ENCODE results near the gene DDX50.

DNA sequence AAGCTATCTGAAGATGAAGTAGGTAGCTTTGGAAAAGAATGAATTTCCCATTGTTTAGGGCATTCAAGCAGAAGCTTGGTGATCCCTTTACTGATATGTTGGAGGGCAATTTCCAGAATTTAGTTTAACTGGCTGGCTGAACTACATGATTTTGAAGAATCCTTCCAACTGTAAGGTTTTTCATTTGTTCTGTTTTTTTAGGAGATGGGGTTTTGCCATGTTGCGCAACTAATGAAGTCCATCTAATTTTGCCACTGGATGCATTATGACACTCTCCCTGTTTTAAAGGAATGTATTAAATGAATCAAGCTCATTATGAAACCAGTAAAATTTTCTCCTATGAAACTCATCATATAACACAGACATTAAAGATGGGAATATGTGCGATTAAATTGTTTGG is 6.1 kb upstream of the DDX50 start:
- TF ChIP-seq, protein P1, sequence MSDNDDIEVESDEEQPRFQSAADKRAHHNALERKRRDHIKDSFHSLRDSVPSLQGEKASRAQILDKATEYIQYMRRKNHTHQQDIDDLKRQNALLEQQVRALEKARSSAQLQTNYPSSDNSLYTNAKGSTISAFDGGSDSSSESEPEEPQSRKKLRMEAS (IDR thresholded peaks at IDR 0.05), result no peak
- no peak for TF ChIP-seq ZBTB7A (IDR thresholded peaks at IDR 0.05; ENCODE audit: low read depth)
- TF ChIP-seq, protein P2, sequence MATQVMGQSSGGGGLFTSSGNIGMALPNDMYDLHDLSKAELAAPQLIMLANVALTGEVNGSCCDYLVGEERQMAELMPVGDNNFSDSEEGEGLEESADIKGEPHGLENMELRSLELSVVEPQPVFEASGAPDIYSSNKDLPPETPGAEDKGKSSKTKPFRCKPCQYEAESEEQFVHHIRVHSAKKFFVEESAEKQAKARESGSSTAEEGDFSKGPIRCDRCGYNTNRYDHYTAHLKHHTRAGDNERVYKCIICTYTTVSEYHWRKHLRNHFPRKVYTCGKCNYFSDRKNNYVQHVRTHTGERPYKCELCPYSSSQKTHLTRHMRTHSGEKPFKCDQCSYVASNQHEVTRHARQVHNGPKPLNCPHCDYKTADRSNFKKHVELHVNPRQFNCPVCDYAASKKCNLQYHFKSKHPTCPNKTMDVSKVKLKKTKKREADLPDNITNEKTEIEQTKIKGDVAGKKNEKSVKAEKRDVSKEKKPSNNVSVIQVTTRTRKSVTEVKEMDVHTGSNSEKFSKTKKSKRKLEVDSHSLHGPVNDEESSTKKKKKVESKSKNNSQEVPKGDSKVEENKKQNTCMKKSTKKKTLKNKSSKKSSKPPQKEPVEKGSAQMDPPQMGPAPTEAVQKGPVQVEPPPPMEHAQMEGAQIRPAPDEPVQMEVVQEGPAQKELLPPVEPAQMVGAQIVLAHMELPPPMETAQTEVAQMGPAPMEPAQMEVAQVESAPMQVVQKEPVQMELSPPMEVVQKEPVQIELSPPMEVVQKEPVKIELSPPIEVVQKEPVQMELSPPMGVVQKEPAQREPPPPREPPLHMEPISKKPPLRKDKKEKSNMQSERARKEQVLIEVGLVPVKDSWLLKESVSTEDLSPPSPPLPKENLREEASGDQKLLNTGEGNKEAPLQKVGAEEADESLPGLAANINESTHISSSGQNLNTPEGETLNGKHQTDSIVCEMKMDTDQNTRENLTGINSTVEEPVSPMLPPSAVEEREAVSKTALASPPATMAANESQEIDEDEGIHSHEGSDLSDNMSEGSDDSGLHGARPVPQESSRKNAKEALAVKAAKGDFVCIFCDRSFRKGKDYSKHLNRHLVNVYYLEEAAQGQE (IDR thresholded peaks at IDR 0.05; ENCODE audit: low read depth), result no peak
- no peak for TF ChIP-seq TAF1 (IDR thresholded peaks at IDR 0.05; ENCODE audit: low read depth)
- TF ChIP-seq FOXM1 (IDR thresholded peaks at IDR 0.05; ENCODE audit: borderline replicate concordance, low read depth), result no peak
- TF ChIP-seq, protein P3, sequence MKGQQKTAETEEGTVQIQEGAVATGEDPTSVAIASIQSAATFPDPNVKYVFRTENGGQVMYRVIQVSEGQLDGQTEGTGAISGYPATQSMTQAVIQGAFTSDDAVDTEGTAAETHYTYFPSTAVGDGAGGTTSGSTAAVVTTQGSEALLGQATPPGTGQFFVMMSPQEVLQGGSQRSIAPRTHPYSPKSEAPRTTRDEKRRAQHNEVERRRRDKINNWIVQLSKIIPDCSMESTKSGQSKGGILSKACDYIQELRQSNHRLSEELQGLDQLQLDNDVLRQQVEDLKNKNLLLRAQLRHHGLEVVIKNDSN (IDR thresholded peaks at IDR 0.05), result no peak
- TF ChIP-seq NFIC (IDR thresholded peaks at IDR 0.05), result no peak
- no peak for TF ChIP-seq RAD21 (IDR thresholded peaks at IDR 0.05; ENCODE audit: low read depth)
- no peak for TF ChIP-seq EP300 (IDR thresholded peaks at IDR 0.05; ENCODE audit: borderline replicate concordance)
- TF ChIP-seq TCF12 (IDR thresholded peaks at IDR 0.05; ENCODE audit: low read depth), result no peak
- TF ChIP-seq YY1 (IDR thresholded peaks at IDR 0.05; ENCODE audit: low read depth), result no peak
- no peak for TF ChIP-seq TEAD4 (IDR thresholded peaks at IDR 0.05)
- peak; percentile 84 for TF ChIP-seq CEBPB (IDR thresholded peaks at IDR 0.05)
